Endodermal cell (in vitro differentiated cells): ENCODE data around the gene PLEKHG3. TPM values are rescaled to one million over a fixed set of nuclear protein-coding genes. Genes with fewer than 3 reads are reported as not detected.
"Not testable (repeated sequence)": the region's sequence is repeated elsewhere in the genome, so short reads cannot be mapped to it uniquely, and the experiment has no call there.

ENCODE experiments used
- DNase-seq: peaks from one replicate; pipeline ENCODE4 v3.0.0-alpha.2; 2017
- H3K27ac ChIP-seq: 2 replicates; pipeline ENCODE4 v1.5.1; 2013; ENCODE audit warnings: mild to moderate bottlenecking, low read depth, low read length, moderate library complexity
- H3K27me3 ChIP-seq: 2 replicates; pipeline ENCODE4 v1.6.1; 2013; ENCODE audit warnings: mild to moderate bottlenecking, low read length, moderate library complexity; ENCODE audit not compliant: insufficient read depth, control insufficient read depth, poor library complexity, severe bottlenecking
- H3K36me3 ChIP-seq: 2 replicates; pipeline ENCODE4 v1.7.0; 2013; ENCODE audit warnings: mild to moderate bottlenecking, low read length, moderate library complexity; ENCODE audit not compliant: control insufficient read depth, insufficient read depth
- H3K4me1 ChIP-seq: one replicate; pipeline ENCODE4 v1.7.0; 2013; ENCODE audit warnings: low read length; ENCODE audit not compliant: control insufficient read depth, insufficient read depth
- H3K4me3 ChIP-seq: 2 replicates; pipeline ENCODE4 v1.5.1; 2013; ENCODE audit warnings: mild to moderate bottlenecking, low read length, moderate library complexity
- H3K9ac ChIP-seq: 2 replicates; pipeline ENCODE4 v1.6.1; 2013; ENCODE audit warnings: mild to moderate bottlenecking, low read length, moderate library complexity; ENCODE audit not compliant: poor library complexity, severe bottlenecking; ENCODE audit errors: extremely low read depth
- H3K9me3 ChIP-seq: 2 replicates; pipeline ENCODE4 v1.6.1; 2013; ENCODE audit warnings: mild to moderate bottlenecking, low read length, moderate library complexity; ENCODE audit not compliant: control insufficient read depth
- H3K27ac Mint-ChIP-seq: 2 replicates; pipeline ENCODE4 v1.8.0; 2020; ENCODE audit warnings: mixed read lengths
- H3K27me3 Mint-ChIP-seq: 2 replicates; pipeline ENCODE4 v1.8.0; 2021; ENCODE audit warnings: mild to moderate bottlenecking, mixed read lengths; ENCODE audit not compliant: insufficient read depth
- H3K36me3 Mint-ChIP-seq: 2 replicates; pipeline ENCODE4 v1.8.0; 2020; ENCODE audit warnings: low read depth, mixed read lengths
- H3K4me1 Mint-ChIP-seq: 2 replicates; pipeline ENCODE4 v1.8.0; 2020; ENCODE audit warnings: mixed read lengths
- H3K4me3 Mint-ChIP-seq: 2 replicates; pipeline ENCODE4 v1.8.0; 2020; ENCODE audit warnings: mild to moderate bottlenecking, moderate library complexity, mixed read lengths
- H3K9me3 Mint-ChIP-seq: 2 replicates; pipeline ENCODE4 v1.8.0; 2020; ENCODE audit warnings: mild to moderate bottlenecking, mixed read lengths
- WGBS, 2 experiments: methylation state at CpG; one replicate each; pipeline versions ENCODE4 v1.1.5 to v1.1.7; 2013; ENCODE audit warnings: missing lambda C conversion rate in 2 of 2, mixed read lengths in 1 of 2; ENCODE audit not compliant: insufficient coverage in 1 of 2, insufficient read length in 1 of 2; 5-methylcytosine and 5-hydroxymethylcytosine counted together
- total RNA-seq, 2 donors: library from RNA; stranded (reverse); fragmentation: NEBNext Ultra II Directional in 1 of 2; extraction: Animal tissue kit (Norgen Biotek cat#: 25700) in 1 of 2; gene quantifications; 2 replicates in 1 of 2; 3 replicates in 1 of 2; pipeline ENCODE4 v1.2.1, GENCODE V29; 2021
- TF ChIP-seq, protein P1 (sequence below): fragments of 200-600 bp; sonication (generic); conservative IDR thresholded peaks from 2 replicates; pipeline ENCODE4 v1.5.0; 2021; ENCODE audit warnings: antibody characterized with exemption, mild to moderate bottlenecking

Gene PLEKHG3
- total RNA-seq, 2 donors from 2014 or later, result 31.7 to 52.6 TPM

DNA sequence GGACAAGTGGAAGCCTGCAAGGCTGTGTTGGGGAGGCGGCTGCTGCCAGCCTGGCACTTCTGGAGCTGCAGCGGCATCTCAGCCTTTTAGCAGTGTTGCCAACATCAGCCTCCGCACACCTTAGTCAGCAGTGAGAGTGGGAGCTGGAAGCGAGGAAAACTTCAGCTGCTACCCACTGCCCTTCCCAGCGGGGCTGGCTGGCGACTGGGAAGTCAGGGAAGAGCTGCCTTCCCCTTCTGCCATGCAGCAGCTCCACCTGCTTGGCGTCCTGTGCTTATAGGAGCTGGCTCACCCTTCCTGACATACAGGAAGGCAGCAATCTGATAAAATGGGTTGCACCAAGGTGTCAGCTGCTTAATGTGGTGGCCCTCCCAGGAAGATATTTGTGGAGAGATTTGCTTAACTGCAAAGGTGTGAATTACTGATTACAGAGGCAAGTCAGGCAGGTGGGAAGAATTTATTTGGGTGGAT is 15.4 kb upstream of the PLEKHG3 start:
- Histone ChIP-seq H3K4me3 (no peak overlapping the region), H3K36me3 (no peaks in the 10 kb centered on the region), H3K9ac (no peak overlapping the region), H3K4me1 (peaks cover 5% of the 10 kb centered on the region), H3K27me3 (peaks cover 57% of the 10 kb centered on the region), H3K9me3 (no peaks in the 10 kb centered on the region), H3K27ac (no peak overlapping the region)
- Mint-ChIP-seq H3K4me1 (peaks cover 21% of the 10 kb centered on the region), H3K36me3 (no peaks in the 10 kb centered on the region), H3K27me3 (peaks cover 89% of the 10 kb centered on the region), H3K27ac (no peak overlapping the region), H3K4me3 (no peak overlapping the region), H3K9me3 (no peaks in the 10 kb centered on the region)
- TF ChIP-seq, protein P1, sequence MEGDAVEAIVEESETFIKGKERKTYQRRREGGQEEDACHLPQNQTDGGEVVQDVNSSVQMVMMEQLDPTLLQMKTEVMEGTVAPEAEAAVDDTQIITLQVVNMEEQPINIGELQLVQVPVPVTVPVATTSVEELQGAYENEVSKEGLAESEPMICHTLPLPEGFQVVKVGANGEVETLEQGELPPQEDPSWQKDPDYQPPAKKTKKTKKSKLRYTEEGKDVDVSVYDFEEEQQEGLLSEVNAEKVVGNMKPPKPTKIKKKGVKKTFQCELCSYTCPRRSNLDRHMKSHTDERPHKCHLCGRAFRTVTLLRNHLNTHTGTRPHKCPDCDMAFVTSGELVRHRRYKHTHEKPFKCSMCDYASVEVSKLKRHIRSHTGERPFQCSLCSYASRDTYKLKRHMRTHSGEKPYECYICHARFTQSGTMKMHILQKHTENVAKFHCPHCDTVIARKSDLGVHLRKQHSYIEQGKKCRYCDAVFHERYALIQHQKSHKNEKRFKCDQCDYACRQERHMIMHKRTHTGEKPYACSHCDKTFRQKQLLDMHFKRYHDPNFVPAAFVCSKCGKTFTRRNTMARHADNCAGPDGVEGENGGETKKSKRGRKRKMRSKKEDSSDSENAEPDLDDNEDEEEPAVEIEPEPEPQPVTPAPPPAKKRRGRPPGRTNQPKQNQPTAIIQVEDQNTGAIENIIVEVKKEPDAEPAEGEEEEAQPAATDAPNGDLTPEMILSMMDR, result peak; percentile 16
- WGBS, 2 experiments, result 61 to 67% methylated on average over 6 to 7 of the region's 7 CpGs
- DNase-seq, result peak; percentile 84

DNA sequence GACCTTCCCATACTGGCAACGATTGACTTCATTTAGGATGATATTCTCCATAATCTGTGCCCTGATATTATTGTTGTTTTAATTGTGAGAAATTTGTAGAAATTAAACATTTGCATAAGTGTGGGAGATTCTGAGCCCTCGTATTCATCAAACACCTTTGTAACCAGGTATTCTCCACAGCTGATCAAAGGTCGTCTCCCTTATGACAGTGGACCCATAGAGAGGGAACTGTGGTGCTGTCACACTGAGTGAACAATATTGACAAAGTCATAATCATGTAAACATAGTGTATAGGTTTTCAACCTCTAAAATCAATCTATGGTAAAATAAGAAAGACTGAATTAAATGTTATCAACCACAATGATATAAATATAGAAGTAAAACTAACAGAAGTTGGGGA is 14.9 kb upstream of the PLEKHG3 start:
- H3K36me3 ChIP-seq, result no peaks in the 10 kb centered on the region
- peaks cover 5% of the 10 kb centered on the region for H3K4me1 ChIP-seq
- H3K9me3 ChIP-seq, result no peaks in the 10 kb centered on the region
- TF ChIP-seq, protein P1, result no peak
- H3K27me3 ChIP-seq, result peaks cover 59% of the 10 kb centered on the region
- Mint-ChIP-seq H3K9me3 (no peaks in the 10 kb centered on the region), H3K27ac (no peak overlapping the region), H3K36me3 (no peaks in the 10 kb centered on the region), H3K4me3 (no peak overlapping the region), H3K4me1 (peaks cover 23% of the 10 kb centered on the region), H3K27me3 (peaks cover 89% of the 10 kb centered on the region)
- no peak overlapping the region for H3K9ac ChIP-seq
- DNase-seq, result no peak
- no peak overlapping the region for H3K27ac ChIP-seq
- 67 to 69% methylated on average over 1 to 3 of the region's 3 CpGs for WGBS, 2 experiments
- no peak overlapping the region for H3K4me3 ChIP-seq

DNA sequence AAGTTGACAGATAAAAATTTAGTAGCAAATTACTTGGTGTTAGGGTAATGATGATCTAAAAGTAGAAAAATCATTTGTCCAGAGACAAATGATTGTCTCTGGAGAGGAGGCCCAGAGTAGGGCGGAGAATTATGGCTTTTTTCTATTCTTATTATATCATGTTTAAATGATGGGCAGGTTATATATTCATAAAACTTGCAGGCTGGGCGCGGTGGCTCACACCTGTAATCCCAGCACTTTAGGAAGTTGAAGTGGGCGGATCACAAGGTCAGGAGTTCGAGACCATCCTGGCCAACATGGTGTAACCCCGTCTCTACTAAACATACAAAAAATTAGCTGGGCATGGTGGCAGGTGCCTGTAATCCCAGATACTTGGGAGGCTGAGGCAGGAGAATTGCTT is 13.6 kb upstream of the PLEKHG3 start:
- not testable (repeated sequence) for H3K4me1 ChIP-seq, H3K4me3 ChIP-seq, H3K36me3 ChIP-seq, H3K9me3 ChIP-seq, H3K36me3 Mint-ChIP-seq, DNase-seq, H3K9me3 Mint-ChIP-seq, H3K27ac Mint-ChIP-seq, H3K9ac ChIP-seq, H3K4me3 Mint-ChIP-seq, H3K27ac ChIP-seq
- 98 to 100% methylated on average over 1 to 6 of the region's 6 CpGs for WGBS, 2 experiments
- H3K27me3 ChIP-seq, result peaks cover 55% of the 10 kb centered on the region
- peaks cover 20% of the 10 kb centered on the region for H3K4me1 Mint-ChIP-seq
- H3K27me3 Mint-ChIP-seq, result peaks cover 88% of the 10 kb centered on the region

DNA sequence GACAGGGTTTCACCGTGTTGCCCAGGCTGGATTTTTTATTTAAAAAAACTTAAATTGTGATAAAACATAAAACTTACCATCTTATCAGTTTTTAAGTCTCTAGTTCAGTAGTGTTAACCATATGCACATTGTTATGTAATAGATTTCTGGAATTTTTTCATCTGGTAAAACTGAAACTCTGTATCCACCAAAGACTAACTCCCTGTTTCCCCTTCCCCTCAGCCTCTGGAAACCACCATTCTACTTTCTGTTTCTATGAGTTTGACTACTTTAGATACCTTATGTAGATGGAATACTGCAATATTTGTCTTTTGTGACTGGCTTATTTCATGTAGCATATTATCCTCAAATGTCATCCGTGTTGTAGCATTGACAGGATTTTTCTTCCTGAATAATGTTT is 12.8 kb upstream of the PLEKHG3 start:
- H3K27me3 ChIP-seq, result peaks cover 51% of the 10 kb centered on the region
- Mint-ChIP-seq H3K36me3 (no peaks in the 10 kb centered on the region), H3K27ac (no peak overlapping the region), H3K4me1 (peaks cover 17% of the 10 kb centered on the region), H3K9me3 (no peaks in the 10 kb centered on the region), H3K4me3 (no peak overlapping the region), H3K27me3 (peaks cover 86% of the 10 kb centered on the region)
- H3K9ac ChIP-seq, result no peak overlapping the region
- peaks cover 5% of the 10 kb centered on the region for H3K4me1 ChIP-seq
- 83% methylated on average over 2 of the region's 2 CpGs; no CpG with 5 or more reads in 1 of the 2 experiments for WGBS, 2 experiments
- H3K36me3 ChIP-seq, result no peaks in the 10 kb centered on the region
- H3K9me3 ChIP-seq, result no peaks in the 10 kb centered on the region
- TF ChIP-seq, protein P1, result no peak
- no peak overlapping the region for H3K27ac ChIP-seq
- H3K4me3 ChIP-seq, result no peak overlapping the region
- DNase-seq, result no peak
